DMS53 (cell line): Measurements from ENCODE around the gene PHPT1.

Experiments
- DNase-seq: peaks from one replicate; lab custom pipeline; 2025; lab: John Stamatoyannopoulos, UW

The PHPT1 gene

DNA sequence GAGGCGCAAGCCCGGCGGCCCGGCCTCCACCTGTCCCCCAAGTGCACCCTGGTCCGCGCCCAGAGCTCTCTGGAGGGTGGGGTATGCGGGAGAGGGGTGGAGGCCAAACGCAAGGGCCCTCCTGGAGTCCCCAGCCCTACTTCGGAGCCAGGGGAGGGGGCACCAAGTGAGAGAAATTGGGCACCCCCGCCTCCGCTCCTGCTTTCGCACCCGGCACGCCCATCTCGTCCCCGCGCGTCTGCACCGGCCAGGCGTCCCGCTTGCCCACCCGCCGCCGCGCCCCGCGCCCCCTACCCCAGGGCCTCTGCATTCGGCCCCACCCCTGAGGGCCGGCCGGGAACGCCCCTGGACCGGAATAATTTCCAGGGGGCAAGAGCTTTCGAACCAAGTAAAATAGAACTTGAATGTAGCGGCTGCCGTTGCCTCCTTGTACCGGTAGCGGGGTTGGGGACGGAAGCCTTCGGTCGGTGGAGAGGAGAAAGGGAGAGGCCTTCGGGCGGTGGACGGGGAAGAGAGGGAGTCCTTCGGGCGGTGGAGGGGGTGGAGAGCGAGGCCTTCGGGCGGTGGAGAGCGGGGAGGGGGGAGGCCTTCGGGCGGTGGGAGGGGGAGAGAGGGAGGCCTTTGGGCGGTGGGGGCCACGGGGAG lies 694 bp upstream of the PHPT1 start:
- DNase-seq = peak; percentile 84

DNA sequence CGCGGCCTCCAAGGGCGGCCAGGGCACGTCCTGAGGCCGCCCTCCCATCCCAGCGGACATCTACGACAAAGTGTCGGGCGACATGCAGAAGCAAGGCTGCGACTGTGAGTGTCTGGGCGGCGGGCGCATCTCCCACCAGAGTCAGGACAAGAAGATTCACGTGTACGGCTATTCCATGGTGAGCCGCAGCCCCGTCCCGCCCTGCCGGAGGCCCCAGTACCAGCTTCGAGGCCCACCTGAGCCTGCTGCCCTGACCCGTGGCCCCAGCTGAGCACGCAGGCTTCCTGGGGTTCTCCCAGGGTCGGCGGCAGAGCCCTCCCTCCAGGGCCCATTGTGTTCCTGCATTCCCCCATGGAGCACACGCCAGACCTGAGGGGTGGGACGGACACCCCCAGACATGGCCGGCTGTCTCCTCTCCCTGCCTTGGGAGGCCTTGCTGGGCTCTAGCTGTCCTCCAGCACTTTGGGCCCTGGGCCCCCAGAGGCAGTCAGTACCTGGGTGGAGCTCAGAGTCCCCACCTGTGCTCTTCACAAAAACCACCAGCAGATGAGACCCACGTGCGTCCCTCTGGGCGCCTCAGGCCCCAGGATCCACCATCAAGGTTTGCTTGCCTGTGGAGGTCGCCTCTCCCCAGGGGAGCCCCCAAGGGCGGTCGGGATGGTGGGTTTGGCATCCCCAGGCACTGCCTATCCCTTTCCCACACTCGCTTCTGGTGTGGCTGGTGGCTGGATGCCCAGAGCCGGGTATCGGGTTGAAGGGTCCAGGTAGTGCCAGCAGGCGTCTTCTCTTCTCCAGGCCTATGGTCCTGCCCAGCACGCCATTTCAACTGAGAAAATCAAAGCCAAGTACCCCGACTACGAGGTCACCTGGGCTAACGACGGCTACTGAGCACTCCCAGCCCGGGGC lies 1.0 kb downstream of the PHPT1 start:
- no peak for DNase-seq

DNA sequence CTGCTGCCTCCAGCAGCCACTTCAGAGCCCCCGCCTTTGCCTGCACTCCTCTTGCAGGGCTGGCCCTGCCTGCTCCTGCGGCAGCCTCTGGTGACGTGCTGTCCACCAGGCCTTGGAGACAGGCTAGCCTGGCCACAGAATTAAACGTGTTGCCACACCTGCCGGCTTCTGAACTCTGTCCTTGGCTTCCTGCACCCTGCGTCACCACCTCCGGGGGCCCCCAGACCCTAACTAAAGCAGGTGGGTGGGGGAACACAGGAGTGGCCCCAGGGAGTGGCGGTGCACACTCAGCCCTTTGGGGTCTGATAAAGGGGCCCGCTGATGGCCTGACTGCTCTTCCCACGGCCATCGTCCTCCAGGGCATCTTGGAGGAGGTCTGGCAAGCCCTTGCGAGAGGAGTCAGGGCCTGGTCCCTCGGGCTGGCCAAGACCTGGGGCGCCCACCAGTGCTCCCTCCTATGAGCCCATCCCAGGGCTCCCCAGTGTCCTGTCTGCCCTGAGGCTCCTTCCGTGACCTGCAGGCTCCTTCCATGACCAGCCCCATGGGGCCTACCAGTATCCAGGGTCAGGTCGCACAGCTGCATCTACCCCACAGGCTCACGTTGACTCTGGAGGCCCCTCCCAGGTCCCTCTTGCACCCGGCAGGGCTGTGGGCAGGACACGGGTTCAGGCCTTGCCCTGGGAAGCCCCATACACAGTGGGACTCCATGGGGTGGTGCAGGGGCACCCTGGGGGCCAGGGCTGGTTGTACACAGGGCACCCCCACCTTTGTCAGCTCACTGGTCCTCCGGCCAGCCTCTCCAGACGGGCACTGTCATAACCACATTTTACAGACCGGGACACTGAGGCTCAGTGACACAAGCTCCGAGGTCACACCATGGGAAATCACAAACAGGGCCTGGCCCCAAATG lies 1.9 kb downstream of the PHPT1 start:
- DNase-seq = no peak

DNA sequence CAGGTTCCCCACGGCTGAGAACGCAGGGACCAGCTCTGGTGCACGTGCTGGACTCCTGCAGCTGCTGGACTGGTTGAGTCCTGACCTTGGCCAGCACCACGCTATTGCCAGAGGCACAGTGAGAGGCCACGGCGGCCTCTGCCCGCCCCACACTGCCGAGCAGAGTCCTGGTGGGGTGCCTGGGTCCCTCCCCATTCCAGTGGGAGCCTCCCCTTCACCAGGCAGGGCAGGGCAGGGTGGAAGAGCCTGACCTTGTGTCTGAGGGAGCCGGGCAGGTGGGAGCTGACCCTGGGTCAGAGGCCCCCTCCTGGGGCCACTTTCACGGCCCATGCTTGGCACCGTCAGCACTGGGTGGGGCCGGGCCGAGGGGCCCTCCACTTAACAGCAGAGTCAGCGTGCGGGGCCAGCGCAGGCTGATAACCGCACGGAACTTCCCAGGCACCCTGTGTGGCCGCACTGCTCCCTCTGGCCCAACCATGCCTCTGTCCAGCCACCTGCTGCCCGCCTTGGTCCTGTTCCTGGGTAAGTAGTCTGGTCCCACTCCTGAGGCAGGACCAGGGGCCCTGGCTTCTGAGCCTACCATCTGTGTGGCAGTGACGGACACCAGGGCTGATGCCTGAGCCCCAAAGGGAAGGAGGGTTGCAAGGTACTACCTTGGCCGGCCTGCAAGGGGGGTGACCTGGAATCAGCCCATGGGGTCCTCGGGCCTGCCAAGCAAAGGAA lies 2.9 kb downstream of the PHPT1 start, which contains the start of gene MAMDC4:
Gene MAMDC4 (plus strand): TSS at position 406 of the 723 bp plus-strand sequence. CDS start 71 bp downstream, at position 477.
- no peak for DNase-seq

DNA sequence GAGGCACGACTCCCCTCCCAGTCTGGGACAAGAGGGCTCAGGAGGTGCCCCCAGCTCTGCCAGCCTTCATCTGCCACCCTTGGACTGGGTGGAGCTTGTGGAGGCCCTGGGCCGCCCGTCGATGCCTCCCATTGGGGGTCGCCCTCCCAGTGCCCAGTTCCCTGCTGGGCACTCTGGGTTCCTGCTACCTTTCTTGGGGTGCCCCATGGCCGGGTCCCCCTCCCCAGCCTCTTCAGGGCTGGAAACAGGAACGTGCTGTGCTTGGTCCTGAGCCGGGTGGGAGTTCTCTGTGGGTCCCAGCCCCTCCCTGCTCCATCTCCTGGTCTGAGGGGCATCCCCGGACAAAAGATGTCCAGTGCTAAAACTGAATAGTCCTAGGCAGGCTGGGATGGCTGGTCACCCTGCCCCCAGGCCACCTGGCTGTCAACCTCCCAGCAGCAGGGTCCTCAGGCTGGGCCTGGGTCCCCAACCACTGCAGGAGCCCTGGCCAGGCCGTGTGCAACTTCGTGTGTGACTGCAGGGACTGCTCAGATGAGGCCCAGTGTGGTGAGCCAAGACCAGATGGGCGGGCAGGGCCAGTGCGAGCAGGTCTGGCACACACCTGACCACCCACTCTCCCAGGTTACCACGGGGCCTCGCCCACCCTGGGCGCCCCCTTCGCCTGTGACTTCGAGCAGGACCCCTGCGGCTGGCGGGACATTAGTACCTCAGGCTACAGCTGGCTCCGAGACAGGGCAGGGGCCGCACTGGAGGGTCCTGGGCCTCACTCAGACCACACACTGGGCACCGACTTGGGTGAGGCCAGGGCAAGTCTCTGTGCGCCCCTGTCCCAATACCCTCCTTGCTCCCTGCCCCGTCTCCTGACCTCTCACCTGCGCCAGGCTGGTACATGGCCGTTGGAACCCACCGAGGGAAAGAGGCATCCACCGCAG lies 3.7 kb downstream of the PHPT1 start:
- no peak for DNase-seq

DNA sequence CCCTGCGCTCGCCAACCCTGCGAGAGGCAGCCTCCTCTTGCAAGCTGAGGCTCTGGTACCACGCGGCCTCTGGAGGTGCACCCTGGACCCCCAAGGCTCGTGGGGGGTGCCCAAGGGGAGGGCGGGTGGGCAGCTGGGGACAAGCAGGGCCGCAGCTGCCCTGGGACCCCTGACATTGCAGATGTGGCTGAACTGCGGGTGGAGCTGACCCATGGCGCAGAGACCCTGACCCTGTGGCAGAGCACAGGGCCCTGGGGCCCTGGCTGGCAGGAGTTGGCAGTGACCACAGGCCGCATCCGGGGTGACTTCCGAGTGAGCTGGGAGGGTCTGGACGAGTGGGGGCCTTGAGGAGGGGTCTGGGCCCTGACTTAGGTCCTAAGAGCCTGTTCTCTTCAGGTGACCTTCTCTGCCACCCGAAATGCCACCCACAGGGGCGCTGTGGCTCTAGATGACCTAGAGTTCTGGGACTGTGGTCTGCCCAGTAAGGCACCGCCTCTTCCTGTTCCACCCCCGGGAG lies 4.4 kb downstream of the PHPT1 start:
- DNase-seq = no peak

DNA sequence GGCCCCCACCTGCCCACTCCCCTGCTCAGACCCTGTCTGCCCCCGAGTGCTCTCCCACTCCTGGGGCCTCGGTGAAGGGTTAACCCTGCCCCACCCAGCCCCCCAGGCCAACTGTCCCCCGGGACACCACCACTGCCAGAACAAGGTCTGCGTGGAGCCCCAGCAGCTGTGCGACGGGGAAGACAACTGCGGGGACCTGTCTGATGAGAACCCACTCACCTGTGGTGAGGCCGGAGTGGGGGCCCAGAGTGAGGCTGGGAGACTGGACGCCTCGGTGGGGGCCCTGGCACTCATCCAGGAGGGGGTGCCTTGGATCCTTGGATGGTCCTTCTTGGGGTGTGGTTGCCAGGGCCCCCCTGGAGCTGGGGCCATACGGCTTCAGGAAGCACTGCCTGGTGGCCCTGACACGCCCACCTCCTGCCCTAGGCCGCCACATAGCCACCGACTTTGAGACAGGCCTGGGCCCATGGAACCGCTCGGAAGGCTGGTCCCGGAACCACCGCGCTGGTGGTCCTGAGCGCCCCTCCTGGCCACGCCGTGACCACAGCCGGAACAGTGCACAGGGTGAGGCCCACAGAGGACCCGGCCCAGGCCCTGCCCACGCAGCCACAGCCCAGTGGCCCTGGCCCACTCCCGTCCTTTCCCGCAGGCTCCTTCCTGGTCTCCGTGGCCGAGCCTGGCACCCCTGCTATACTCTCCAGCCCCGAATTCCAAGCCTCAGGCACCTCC lies 5.1 kb downstream of the PHPT1 start:
- DNase-seq = no peak

DNA sequence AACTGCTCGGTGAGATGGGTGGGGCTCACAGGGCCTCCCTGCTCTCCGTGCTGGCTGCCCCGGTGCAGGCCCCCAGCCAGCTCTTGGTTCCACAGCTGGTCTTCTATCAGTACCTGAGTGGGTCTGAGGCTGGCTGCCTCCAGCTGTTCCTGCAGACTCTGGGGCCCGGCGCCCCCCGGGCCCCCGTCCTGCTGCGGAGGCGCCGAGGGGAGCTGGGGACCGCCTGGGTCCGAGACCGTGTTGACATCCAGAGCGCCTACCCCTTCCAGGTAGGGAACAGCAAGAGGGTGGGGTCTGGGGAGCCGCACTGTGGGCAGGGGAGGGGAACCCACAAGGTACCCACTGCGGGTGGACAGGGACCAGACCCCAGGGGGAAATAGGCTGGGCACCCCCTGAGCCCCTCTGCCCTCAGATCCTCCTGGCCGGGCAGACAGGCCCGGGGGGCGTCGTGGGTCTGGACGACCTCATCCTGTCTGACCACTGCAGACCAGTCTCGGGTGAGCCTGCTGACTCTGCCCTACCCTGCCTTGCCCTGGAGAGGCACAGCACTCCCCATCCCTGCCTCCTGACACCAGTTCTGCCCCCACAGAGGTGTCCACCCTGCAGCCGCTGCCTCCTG lies 5.7 kb downstream of the PHPT1 start:
- DNase-seq = no peak

DNA sequence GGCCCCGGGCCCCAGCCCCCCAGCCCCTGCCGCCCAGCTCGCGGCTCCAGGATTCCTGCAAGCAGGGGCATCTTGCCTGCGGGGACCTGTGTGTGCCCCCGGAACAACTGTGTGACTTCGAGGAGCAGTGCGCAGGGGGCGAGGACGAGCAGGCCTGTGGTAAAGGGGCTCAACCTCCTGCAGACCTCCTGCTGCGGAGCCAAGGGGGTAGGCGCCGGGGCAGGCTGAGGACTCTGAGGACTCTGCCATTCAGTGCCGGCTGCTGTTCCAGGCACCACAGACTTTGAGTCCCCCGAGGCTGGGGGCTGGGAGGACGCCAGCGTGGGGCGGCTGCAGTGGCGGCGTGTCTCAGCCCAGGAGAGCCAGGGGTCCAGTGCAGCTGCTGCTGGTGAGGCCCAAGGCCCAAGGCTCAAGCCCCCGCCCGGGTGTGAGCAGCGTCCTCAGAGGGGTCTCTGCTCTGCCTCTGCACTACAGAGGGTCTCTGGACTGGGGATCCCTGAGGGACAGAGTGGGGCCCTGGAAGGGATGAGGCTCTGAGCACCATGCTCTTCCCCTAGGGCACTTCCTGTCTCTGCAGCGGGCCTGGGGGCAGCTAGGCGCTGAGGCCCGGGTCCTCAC lies 6.4 kb downstream of the PHPT1 start:
- no peak for DNase-seq

DNA sequence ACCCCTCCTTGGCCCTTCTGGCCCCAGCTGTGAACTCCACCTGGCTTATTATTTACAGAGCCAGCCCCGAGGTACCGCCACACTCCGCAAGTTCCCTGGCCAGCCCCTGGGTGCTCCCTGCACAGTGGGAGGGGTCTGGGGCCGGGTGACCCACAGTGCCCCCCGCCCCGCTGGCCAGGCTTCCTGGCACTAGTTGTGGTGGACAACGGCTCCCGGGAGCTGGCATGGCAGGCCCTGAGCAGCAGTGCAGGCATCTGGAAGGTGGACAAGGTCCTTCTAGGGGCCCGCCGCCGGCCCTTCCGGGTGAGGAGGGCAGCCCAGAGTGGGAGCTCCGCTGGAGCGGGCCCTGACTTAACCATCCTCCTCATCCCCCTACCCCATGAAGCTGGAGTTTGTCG lies 6.9 kb downstream of the PHPT1 start:
- no peak for DNase-seq

DNA sequence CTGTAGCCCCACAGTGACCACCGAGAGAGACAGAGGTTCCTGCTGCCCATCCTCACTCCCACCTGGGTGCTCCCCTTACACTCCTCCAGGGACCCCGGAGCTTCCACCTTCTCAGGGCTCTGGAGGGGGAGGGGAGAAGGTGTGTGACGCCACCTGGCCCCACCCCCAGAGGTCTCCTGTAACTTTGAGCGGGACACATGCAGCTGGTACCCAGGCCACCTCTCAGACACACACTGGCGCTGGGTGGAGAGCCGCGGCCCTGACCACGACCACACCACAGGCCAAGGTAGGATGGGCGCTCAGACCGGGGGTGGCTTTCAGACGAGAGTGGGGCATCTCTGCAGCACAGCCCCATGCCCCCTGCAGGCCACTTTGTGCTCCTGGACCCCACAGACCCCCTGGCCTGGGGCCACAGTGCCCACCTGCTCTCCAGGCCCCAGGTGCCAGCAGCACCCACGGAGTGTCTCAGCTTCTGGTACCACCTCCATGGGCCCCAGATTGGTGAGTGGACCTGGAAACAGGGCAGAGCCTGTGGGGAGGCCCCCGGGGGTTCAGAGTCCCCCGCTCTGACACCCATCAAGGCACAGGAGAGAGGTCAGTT lies 7.4 kb downstream of the PHPT1 start:
- DNase-seq = no peak

DNA sequence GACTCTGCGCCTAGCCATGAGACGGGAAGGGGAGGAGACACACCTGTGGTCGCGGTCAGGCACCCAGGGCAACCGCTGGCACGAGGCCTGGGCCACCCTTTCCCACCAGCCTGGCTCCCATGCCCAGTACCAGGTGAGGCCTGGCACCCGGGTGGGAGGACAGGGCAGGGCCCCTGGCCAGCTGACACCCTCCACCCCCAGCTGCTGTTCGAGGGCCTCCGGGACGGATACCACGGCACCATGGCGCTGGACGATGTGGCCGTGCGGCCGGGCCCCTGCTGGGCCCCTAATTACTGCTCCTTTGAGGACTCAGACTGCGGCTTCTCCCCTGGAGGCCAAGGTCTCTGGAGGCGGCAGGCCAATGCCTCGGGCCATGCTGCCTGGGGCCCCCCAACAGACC lies 8.0 kb downstream of the PHPT1 start:
- DNase-seq = no peak

DNA sequence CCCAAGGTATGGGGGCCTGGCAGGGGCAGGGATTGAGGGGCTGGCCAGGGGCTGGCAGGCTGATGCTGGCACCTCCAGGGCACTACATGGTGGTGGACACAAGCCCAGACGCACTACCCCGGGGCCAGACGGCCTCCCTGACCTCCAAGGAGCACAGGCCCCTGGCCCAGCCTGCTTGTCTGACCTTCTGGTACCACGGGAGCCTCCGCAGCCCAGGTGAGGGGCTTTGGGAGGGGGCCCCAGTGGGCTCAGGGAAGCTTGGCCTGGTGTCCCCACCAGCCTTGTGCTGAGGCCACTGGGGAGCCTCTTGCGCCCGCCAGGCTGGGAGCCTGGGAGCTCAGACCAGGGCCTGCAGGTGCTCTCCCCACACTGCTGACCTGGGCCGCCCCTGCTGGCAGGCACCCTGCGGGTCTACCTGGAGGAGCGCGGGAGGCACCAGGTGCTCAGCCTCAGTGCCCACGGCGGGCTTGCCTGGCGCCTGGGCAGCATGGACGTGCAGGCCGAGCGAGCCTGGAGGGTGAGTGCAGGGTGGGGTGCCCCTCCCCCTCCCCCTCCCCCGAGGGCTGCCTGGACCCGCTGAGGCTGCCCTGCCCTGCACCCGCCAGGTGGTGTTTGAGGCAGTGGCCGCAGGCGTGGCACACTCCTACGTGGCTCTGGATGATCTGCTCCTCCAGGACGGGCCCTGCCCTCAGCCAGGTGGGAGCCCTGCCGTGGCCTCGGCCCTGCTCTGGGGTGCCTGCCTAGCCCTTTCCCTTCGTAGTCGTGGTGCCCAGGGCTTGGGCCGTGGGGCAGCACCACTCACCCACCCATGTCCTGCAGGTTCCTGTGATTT lies 8.6 kb downstream of the PHPT1 start:
- DNase-seq = peak; percentile 46

DNA sequence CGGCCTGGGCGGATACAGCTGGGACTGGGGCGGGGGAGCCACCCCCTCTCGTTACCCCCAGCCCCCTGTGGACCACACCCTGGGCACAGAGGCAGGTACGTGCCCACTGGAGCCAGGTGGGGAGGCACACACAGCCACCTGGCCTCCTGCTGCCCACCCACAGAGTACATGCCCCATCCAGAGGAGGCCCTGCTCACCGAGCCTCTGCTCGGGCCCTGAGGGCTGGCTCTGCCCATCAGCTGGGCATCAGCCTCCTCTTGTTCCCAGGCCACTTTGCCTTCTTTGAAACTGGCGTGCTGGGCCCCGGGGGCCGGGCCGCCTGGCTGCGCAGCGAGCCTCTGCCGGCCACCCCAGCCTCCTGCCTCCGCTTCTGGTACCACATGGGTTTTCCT lies 9.2 kb downstream of the PHPT1 start:
- DNase-seq = no peak

DNA sequence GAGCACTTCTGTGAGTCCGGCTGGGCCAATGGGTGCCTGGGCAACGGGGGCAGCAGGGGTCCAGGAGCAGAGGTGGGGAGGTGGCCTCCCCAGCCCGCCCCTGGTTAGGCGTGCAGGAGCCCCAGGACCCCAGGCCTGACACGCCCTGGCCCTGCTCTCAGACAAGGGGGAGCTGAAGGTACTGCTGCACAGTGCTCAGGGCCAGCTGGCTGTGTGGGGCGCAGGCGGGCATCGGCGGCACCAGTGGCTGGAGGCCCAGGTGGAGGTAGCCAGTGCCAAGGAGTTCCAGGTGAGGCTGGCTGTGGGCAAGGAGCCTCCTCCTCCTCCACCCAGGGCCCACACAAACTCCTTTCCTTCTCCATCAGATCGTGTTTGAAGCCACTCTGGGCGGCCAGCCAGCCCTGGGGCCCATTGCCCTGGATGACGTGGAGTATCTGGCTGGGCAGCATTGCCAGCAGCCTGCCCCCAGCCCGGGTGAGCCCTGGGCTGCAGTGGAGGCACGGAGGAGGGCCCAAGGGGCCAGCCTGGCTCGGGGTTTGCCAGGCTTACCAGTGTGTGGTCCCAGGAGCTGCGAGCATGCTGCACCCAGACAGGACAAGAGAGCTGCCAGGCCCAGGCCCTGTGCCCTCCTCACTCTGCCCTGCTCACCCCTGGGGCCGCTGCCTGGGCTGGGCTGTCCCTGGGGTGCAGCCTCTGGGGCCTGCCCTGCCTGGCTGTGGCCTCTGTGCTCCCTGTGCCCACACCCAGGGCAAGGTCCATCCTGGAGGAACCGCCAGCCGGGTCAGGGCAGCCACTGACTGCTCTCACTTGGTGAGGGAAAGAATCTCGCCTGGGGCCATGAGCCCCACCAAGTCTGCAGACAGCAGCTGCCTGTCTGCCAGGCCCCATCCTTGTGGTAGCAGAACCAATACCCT lies 9.9 kb downstream of the PHPT1 start:
- DNase-seq = peak; percentile 53

DNA sequence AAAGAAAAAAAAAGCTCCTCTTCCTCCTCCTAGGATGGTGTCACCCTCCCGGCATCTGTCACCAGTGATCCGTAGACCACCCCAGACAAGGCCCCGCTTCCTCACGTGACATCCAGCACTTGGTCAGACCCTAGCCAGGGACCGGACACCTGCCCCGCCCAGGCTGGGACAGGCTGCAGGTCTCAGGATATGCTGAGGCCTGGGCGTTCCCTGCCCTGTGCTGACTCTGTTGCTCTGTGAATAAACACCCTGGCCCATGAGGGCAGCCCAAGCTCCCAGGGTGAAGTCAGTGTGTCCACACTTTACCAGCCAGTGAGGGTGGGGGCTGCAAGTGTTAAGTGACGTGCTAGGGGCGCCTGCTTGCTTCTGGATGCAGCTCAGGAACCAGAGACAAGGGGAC lies 11.3 kb downstream of the PHPT1 start:
- no peak for DNase-seq
